ENCODE results near the gene DDTL.

Gene DDTL

DNA sequence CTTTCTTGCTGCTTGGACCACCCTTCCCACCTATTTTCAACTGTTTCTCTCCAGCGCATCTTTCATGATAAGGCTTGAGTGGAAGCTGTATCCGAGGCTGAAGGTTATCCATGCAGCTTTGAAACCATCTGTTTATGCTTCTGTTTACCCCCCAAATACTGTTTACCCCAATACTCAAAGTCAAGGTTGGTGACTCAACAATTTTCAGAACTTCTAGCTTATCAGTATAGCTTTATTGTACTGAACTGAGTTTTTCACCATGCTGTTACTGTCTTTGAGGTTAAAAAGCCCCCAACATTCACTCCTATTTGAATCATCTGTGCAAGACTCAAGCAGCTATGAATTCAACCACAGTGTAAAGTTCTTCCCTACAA, 43.3 kb downstream of the DDTL start:
- Histone ChIP-seq H3K27me3 (ENCODE audit: insufficient read depth, low read depth, severe bottlenecking) (no peaks in the 10 kb centered on the region), H3K27ac (no peak overlapping the region), H3K36me3 (0 out of 2 replicates have a peak, but pooled peaks cover 3% of the 10 kb centered on the region), H3K4me3 (ENCODE audit: low read depth, low read length) (no peak overlapping the region), H3K9me3 (ENCODE audit: severe bottlenecking) (no peaks in the 10 kb centered on the region)
- DNase-seq, result no peak
- TF ChIP-seq, protein P1, sequence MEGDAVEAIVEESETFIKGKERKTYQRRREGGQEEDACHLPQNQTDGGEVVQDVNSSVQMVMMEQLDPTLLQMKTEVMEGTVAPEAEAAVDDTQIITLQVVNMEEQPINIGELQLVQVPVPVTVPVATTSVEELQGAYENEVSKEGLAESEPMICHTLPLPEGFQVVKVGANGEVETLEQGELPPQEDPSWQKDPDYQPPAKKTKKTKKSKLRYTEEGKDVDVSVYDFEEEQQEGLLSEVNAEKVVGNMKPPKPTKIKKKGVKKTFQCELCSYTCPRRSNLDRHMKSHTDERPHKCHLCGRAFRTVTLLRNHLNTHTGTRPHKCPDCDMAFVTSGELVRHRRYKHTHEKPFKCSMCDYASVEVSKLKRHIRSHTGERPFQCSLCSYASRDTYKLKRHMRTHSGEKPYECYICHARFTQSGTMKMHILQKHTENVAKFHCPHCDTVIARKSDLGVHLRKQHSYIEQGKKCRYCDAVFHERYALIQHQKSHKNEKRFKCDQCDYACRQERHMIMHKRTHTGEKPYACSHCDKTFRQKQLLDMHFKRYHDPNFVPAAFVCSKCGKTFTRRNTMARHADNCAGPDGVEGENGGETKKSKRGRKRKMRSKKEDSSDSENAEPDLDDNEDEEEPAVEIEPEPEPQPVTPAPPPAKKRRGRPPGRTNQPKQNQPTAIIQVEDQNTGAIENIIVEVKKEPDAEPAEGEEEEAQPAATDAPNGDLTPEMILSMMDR (IDR thresholded peaks at IDR 0.05; ENCODE audit: low read depth, low read length), result no peak

DNA sequence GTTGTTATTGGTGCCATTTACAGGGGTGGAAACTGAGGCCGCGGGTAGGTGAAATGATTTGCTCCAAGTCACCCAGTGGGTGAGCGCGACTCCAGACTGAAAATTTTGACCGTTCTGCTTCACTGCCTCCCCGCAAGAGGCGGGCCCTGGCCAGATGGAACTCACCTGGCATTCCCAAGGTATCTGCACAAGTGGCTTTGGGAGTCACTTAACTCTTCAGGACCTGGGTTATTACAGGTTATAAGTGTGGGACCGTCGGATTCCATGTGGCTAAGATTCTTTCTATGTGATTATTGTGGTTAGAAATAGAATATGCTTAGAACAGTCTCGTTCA, 45.0 kb downstream of the DDTL start:
- Histone ChIP-seq H3K9me3 (ENCODE audit: severe bottlenecking) (no peaks in the 10 kb centered on the region), H3K27me3 (ENCODE audit: insufficient read depth, low read depth, severe bottlenecking) (no peaks in the 10 kb centered on the region), H3K27ac (peak overlapping the region; percentile 79), H3K4me3 (ENCODE audit: low read depth, low read length) (peak overlapping the region; percentile 98), H3K36me3 (peaks cover 6% of the 10 kb centered on the region)
- TF ChIP-seq, protein P1 (IDR thresholded peaks at IDR 0.05; ENCODE audit: low read depth, low read length), result no peak
- peak; percentile 39 for DNase-seq

DNA sequence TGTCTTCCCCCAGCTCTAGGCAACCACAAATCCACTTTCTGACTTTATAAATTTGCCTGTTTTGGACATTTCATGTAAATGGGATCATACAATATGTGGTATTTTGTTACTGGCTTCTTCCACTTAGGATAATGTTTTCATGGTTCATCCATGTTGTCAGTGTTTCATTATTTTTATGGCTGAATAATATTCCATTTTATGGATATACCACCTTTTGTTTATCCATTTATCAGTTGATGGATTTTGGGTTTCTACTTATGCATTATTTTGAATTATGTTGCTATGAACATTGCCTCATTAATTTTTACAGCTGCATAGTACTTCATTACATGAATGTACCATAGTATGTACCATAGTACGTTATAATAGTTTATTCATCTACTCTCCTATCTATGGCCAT, 49.5 kb downstream of the DDTL start:
- Histone ChIP-seq H3K9me3 (ENCODE audit: severe bottlenecking) (no peaks in the 10 kb centered on the region), H3K27ac (no peak overlapping the region), H3K36me3 (peaks cover 12% of the 10 kb centered on the region), H3K27me3 (ENCODE audit: insufficient read depth, low read depth, severe bottlenecking) (no peaks in the 10 kb centered on the region), H3K4me3 (ENCODE audit: low read depth, low read length) (no peak overlapping the region)
- TF ChIP-seq, protein P1 (IDR thresholded peaks at IDR 0.05; ENCODE audit: low read depth, low read length), result no peak
- no peak for DNase-seq

DNA sequence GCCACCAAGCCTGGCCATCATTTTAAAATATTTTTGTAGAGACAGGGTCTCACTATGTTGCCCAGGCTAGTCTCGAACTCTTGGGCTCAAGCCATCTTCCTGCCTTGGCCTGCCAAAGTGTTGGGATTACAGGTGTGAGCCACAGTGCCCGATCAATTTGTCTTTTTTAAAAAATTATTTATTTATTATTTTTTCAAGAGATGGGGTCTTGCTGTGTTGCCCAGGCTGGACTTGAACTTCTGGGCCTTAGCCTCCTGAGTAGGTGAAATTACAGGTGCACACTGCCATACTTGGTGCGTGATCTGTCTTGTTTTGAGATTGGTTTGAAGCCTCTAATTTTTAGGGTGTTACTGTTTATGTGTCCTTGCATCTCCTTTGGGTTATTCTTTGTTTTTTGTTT, 54.6 kb downstream of the DDTL start:
- TF ChIP-seq, protein P1 (IDR thresholded peaks at IDR 0.05; ENCODE audit: low read depth, low read length), result no peak
- no peak overlapping the region for H3K27ac ChIP-seq
- no peak for DNase-seq
- no peaks in the 10 kb centered on the region for H3K9me3 ChIP-seq (ENCODE audit: severe bottlenecking)
- no peaks in the 10 kb centered on the region for H3K27me3 ChIP-seq (ENCODE audit: insufficient read depth, low read depth, severe bottlenecking)
- H3K4me3 ChIP-seq (ENCODE audit: low read depth, low read length), result no peak overlapping the region
- peaks cover 8% of the 10 kb centered on the region for H3K36me3 ChIP-seq
